GM18517 (cell line): ENCODE results near the gene ZKSCAN1.
A peak's percentile ranks its signal among the peaks of the same experiment; 100 is the strongest.

ENCODE experiments used
- ATAC-seq: cut with Tn5 transposase; IDR thresholded peaks from one replicate; pipeline ENCODE4 v1.9.1; 2021; ENCODE audit warnings: mild to moderate bottlenecking, moderate library complexity; ENCODE audit not compliant: unreplicated experiment

ZKSCAN1 gene

DNA sequence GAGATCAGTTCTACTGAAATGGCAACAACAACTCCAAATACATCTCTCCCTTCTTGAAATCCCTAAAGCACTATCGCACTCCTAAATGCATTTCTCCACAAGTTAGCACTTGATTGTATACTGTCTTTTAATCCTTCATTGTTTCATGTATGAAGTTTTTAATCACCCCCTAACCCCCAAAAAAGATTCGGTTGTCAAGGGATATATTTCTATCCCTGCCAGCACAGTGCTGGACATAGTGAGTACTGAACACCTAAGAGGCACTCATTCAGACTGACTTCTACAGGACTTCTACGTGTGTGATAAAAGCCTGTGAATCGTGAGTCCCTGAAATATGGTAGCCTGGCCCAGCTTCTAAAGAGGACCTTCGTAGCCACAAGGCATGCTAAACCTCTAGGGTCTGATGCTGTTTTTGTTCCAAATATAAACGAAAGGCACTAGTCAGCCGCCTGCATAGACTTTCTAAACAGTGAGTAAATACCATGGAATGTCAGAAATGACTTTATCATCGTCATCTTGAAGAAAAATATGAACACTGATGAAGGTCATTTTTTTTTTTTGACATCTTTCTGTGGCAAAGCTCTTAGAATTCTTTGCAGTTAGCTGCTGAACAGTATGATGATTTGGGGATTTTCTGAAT is 19.6 kb downstream of the ZKSCAN1 start:
- ATAC-seq, result no peak

DNA sequence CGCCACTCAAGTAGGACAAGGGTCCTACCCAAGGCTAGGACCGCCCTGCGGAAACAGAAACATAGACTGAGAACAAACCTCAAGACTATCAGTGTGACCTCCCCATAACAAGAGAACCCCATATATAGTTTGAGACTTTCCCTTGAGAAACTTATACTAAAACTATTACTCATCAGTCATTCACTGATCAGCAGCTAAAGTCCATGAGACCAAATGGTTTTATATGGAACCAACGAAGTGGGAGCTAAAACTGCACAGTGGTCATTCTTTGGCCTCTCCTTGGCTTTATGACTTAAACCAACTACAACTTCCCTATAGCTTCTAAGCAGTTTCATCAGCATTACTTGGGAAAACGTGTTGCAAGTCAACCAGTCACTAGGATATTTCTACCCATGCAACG is 20.5 kb downstream of the ZKSCAN1 start:
- no peak for ATAC-seq

DNA sequence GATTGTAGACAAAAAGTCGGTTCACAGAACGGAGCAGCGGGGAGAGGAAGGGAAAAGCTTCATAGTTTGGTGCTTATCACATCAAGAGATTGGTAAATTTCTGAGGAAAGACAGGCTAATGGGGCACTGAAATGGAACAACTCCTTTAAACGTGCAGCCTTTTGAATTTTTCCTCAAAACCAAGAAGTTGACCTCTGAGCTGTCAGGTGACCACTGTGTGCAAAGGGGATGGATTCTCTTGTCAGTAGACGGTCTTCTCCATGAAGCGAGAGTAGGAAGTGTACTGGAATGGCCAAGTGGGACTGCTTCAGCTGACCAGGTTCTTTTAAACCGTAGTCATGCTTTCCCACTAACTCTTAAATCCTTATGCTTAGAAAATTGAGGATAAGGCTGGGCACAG is 22.9 kb downstream of the ZKSCAN1 start:
- no peak for ATAC-seq

DNA sequence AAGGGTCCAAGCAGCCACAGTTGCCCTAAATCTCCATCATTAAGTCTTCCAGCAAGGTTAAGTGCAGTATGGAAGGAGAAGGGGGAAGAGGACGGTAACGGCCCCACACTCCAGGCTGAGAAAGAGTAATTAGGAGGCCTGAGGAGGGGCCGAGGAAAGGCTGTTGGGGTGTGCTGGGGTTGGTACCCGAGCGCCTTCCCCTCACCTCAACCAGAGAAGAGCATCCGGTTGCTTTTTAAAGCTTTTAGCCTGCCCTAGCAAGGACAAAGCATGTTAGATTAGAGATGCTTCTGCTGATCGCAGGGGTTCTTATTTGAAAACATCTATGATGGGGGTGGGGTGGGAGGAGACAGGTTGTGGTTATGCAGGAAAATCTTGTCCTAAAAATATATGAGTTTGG is 25.2 kb downstream of the ZKSCAN1 start:
- ATAC-seq, result no peak

DNA sequence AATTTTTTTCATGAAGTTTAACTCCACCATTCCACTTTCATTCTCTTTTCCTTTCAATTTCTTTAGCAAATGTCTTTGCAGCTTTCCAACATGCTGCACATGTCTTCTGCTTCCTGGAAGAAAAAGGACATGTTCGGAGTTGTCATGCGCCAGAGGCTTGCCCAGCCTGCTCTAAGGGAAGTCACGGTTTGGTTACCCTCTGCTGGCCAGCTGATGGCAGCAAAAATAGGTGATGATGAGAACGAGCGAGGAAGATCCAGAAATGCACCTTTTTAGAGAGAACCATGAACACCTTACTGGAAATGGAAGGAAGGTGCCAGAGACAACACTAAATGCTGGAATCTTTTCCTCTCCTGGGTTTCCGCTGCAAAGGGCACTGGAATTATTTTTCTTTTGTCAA is 29.3 kb downstream of the ZKSCAN1 start:
- ATAC-seq, result no peak

DNA sequence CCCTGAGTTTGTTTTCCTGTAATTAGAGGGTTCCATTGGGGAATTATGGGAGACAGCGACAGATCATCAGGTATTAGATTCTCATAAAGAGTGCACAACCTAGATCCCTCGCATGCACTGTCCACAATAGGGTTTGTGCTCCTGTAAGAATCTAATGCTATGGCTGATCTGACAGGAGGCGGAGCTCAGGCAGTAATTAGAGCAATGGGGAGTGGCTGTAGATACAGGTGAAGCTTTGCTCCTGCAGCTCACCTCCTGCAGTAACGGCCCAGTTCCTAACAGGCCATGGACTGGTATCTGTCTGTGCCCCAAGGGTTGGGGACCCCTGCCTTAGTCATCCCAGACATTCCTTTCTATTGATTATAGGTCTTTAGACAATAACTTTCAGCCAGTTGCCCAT is 33.3 kb downstream of the ZKSCAN1 start:
- no peak for ATAC-seq

DNA sequence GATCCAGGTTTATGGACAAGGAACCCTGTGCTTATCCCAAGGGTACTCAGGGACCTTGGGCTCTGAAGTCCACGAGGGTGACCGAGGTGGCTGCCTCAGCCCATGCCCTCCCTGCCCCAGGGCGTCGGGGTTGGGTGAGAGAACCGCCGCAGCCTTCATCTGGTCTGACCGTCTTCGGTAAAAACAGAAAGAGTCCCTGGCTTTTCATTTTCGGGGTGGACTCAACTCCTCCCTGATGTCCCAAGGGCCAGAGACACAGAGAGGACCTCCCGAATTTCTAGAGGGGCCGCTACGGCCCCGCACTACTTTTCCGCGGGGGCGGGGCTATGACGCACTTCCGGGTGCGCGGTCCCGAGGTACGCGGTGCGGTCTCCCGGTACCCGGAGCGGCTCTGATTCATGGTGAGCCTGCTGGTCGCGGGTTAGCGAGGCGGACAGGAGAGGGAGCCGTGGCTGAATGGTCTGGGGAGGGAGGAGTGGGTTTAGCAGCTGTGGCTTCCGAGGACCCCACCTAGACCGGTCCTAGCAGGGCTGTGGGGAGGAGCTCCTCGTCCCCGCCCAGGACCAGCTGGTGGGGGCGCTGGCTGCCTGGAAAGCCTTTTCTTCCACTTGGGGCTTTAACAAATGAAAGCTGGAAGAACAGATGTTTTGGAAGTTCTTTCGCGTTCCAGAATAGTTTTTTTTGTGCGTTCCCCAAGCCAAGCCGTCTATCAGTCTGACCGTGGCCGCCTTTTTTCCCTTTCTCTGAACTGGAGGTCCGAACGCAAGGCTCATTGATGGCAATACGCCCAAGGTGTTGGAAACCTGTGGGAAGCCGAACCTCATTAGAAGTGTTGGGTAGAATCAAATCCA is 34.3 kb downstream of the ZKSCAN1 start, which contains the start of gene ZSCAN21:
ZSCAN21 (plus strand) TSS at position 334 of the 851 bp plus-strand sequence. CDS start 7,233 bp downstream, outside the sequence.
- ATAC-seq, result peak; percentile 84

DNA sequence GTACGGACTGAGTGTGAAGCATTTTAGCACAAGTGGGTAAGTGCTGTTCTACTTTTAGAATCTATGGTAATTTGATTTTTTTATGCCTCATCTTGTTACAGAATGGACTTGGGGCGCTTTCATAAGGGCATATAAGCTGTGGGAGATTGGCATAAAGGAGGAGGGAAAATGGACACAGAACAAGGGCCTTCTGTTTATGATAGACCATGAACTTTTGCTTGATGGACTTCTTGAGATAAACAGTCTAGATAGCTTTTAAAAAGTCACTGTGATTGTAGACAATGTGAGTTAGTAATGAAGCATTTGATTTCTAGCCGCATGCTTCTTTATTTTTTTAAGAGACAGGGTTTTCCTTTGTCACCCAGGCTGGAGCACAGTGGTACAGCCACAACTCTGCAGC is 36.2 kb downstream of the ZKSCAN1 start:
- no peak for ATAC-seq

DNA sequence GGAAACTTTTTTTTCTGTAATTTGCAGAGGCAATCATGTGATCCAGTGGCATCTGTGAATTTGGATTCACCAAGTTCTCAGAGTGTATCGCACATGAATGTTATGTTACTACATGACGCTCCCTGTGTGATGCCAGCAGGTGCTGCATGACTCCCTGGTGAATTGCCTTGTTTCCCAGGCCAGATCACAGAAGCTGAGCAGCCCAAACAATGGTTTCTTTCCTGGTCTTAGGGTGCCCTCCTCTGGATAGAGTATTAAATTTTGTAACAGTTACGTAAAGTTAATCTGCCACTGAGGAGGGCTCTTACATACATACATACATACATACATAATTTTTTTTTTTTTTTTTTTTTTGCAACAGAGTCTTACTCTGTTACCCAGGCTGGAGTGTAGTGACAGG is 37.8 kb downstream of the ZKSCAN1 start:
- ATAC-seq, result no peak

DNA sequence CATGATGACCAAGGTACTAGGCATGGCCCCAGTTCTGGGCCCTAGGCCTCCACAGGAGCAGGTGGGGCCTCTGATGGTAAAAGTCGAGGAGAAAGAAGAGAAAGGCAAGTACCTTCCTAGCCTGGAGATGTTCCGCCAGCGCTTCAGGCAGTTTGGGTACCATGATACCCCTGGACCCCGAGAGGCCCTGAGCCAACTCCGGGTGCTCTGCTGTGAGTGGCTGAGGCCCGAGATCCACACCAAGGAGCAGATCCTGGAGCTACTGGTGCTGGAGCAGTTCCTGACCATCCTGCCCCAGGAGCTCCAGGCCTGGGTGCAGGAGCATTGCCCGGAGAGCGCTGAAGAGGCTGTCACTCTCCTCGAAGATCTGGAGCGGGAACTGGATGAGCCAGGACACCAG is 41.6 kb downstream of the ZKSCAN1 start:
- ATAC-seq, result no peak

DNA sequence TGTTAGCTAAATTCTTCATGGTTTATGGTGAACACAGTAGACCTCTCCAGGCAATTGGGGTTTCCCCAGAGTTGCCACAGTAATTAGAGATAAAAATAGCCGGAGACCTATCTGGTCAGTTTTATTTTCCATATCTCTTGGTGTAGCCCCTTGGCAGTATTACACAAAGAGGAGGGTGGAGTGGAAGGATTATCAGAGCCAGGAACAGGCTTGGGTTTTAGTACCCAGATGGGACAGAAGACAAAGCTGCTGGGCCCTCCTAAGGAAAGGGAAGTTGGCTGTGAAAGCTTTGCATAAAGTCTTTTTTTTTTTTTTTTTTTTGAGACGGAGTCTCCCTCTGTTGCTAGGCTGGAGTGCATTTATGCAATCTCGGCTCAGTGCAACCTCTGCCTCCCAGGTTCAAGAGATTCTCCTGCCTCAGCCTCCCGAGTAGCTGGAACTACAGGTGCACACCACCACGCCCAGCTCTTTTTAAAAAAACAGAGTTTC is 43.9 kb downstream of the ZKSCAN1 start:
- no peak for ATAC-seq

DNA sequence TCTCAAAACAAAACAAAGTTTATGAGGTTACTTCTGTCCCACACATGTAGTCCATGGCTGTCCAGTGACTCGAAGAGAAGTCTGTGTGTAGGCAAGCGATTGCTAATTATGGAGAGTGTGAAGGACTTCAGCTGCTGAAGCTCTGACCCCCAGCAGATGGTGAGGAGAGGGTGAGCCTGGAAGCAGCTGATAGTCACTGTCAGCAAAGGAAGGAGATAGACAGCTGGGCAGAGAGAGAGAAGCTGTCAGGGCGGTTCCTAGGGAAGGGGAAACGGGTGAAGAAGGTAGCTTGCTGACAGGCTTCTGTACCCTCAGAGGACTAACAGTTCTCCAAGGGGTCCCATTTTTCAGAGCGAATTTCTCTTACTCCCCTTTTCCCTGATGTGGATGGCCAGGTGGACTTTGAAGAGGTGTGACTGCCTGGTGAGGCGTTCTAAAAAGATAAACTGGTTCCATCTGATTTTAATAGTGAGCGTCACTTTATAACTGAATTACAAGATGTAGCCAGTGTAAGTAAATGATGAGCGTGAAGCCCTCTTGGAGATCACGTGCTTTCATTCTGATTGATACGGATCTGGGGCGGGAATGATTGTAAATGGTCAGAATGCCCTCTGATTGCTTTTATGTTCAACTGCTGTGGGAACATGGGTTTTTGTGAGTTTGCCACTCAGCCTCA is 46.3 kb downstream of the ZKSCAN1 start:
- no peak for ATAC-seq

DNA sequence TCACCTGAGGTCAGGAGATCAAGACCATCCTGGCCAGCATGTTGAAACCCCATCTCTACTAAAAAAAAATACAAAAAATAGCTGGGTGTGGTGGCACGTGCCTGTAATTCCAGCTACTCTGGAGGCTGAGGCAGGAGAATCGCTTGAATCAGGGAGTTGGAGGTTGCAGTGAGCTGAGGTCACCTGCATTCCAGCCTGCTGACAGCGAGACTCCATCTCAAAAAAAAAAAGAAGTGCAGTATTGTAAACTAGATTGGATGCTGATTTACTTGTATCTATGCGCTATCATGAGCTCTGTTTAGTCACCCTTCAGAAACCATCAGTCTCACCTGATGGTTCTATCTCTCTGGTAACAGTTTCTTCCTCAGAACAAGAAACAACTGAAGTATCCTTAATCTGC is 48.0 kb downstream of the ZKSCAN1 start:
- ATAC-seq, result no peak

DNA sequence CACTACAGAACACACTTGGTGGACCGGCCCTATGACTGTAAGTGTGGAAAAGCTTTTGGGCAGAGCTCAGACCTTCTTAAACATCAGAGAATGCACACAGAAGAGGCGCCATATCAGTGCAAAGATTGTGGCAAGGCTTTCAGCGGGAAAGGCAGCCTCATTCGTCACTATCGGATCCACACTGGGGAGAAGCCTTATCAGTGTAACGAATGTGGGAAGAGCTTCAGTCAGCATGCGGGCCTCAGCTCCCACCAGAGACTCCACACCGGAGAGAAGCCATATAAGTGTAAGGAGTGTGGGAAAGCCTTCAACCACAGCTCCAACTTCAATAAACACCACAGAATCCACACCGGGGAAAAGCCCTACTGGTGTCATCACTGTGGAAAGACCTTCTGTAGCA is 48.8 kb downstream of the ZKSCAN1 start:
- ATAC-seq, result no peak

DNA sequence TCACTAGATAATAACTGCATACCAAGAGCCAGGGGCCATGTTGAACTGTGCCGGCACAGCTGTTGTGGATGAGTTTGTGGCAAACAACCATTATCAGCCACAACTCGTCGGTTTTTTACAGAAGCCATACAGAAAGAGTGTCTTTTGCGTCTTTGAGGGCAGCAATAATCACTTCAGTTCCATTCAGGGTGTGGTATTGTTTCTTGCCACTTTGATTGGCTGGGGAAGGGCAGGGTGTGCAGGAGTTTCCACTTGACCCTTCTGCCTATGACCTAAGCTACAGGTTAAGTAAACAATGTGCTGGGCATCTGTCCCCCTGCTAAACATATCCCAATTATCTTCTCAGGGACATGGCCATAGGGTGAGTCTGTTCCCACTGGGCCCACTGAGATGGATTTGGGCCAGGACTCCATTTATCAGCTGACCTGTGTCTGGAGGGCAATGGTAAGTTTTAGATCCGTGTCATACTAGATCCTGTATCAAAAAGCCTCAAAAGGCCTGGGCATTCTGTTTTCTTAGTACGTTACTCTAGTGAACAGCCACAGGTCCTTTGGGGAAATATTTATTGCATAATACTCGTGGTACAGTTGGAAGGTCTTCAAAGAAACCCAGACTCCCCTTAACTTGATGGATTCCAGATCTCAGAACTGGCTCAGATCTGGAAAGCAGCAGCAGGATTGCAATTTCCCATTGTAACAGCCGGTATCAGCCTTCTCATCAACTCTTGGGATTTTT is 50.2 kb downstream of the ZKSCAN1 start:
- ATAC-seq, result no peak

DNA sequence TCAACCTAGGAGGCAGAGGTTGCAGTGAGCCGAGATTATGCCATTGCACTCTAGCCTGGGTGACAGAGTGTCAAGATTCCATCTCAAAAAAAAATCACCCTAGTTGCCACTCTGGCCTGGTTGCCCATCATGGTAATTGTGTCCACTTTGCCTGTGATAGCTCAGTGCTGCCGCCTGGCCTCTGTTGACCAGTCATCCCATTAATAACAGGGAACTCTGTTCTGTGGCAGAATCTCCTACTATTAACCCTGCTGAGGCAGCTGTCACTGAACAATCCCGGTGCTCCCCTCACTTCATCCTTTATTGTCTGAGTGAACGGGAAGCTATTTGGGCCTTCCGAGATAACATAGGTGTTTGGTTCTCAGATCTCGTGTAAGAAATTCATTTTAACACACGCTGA is 51.6 kb downstream of the ZKSCAN1 start:
- ATAC-seq, result no peak

DNA sequence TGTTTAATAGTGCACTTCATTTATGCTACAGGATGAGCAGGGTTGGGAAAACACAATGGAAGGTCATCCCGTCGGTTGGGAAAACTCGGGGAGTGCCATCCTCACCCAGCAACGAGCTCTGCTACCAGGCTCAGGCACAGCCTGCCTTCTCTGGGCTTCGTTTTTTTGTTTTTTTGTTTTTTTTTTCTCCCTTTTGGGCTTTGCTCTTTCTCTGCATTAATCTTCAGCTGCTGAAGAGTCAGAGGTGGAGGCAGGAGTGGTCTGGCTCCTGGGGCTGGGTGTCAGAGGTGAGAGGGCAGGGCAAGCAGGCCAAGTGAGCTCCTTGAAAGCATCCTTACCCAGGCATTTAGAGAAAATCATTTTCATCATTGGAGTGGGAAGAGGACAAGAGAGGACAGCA is 54.6 kb downstream of the ZKSCAN1 start:
- ATAC-seq, result no peak

DNA sequence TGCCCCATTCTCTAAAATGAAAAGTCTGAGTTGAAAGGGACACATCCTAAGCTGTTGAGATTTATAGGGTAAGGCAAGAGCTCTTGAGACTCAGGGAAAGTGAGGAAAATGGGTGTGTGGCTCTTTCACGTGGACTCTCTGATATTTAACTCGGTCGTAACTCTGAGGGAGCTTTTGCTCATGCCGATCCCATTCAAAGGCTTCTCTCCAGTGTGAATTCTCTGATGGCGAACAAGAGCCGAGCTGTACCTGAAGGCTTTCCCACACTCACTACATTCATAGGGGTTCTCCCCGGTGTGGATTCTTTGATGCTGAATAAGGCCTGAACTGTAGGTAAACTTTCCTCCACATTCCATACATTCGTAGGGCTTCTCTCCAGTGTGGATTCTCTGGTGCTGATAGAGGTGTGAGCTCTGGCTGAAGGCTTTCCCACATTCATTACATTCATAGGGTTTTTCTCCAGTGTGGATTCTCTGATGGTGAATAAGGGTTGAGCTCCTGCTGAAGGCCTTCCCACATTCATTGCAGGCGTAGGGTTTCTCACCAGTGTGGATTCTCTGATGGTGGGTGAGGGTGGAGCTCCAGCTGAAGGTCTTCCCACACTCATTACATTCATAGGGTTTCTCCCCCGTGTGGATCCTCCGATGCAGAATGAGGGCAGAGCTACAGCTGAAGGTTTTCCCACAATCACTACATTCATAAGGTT is 55.8 kb downstream of the ZKSCAN1 start:
- no peak for ATAC-seq

DNA sequence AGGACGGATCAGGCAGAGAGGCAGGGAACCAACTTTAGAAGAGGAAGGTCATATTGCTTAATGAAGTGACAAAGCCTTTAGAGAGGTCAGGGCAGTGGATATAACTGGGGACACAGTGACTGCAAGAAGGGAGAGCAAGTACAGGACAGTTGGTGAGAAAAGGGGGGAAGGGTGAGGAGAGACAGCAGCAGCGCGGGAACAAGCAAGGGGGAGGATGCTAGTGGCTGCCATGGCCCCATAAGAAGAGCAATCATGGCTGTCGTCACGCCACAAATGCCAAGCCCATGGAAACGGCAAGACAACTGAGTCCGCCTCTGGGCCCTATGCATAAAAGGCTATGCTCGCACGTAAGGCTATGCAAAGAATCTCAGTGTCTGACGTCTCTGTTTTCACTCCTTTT is 57.1 kb downstream of the ZKSCAN1 start:
- no peak for ATAC-seq

DNA sequence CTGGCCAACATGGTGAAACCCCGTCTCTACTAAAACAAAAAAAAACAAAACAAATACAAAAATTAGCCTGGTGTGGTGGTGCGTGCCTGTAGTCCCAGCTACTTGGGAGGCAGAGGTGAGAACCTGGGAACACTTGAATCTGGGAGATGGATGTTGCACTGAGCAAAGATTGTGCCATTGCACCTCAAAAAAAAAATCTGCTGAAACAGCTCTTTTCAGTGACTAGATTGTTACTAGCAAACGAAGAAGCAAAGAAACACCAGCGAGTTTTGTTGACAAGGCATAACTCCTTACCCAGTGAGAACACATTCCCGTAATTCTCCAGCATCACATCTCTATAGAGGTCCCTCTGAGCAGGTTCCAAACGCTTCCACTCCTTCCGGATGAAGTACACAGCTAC is 59.4 kb downstream of the ZKSCAN1 start:
- ATAC-seq, result no peak
